ENCODE data around the gene PTGER2. TPM values are rescaled to one million over a fixed set of nuclear protein-coding genes. Genes with fewer than 3 reads are reported as not detected.

Gene PTGER2
- total RNA-seq, 1 donor from 2014 or later, result 1.6 TPM

GRCh38 chr14:52333823-52334657, 19.9 kb downstream of the PTGER2 start:
- Histone ChIP-seq H3K4me3 (ENCODE audit: low read length in 3 of 3) (no peak overlapping the region), H3K9ac (ENCODE audit: low read depth in 1 of 3, low read length in 3 of 3) (no peak overlapping the region), H3K4me1 (ENCODE audit: control insufficient read depth in 3 of 3, insufficient read depth in 3 of 3, low read length in 3 of 3) (no peaks in the 10 kb centered on the region), H3K27me3 (ENCODE audit: control insufficient read depth in 3 of 3, insufficient read depth in 3 of 3, low read length in 3 of 3) (no peaks in the 10 kb centered on the region), H3K27ac (ENCODE audit: low read depth, low read length) (no peak overlapping the region), H3K9me3 (ENCODE audit: control insufficient read depth in 3 of 3, low read length in 3 of 3) (no peaks in the 10 kb centered on the region), H3K36me3 (ENCODE audit: control insufficient read depth in 3 of 3, insufficient read depth in 3 of 3, low read length in 3 of 3) (no peaks in the 10 kb centered on the region)

- Histone ChIP-seq H3K4me3 (ENCODE audit: low read length in 3 of 3) (no peak overlapping the region), H3K9ac (ENCODE audit: low read depth in 1 of 3, low read length in 3 of 3) (no peak overlapping the region), H3K36me3 (ENCODE audit: control insufficient read depth in 3 of 3, insufficient read depth in 3 of 3, low read length in 3 of 3) (no peaks in the 10 kb centered on the region), H3K27me3 (ENCODE audit: control insufficient read depth in 3 of 3, insufficient read depth in 3 of 3, low read length in 3 of 3) (no peaks in the 10 kb centered on the region), H3K9me3 (ENCODE audit: control insufficient read depth in 3 of 3, low read length in 3 of 3) (no peaks in the 10 kb centered on the region), H3K27ac (ENCODE audit: low read depth, low read length) (no peak overlapping the region), H3K4me1 (ENCODE audit: control insufficient read depth in 3 of 3, insufficient read depth in 3 of 3, low read length in 3 of 3) (no peaks in the 10 kb centered on the region)
Measured at GRCh38 chr14:52336241-52336640, 22.1 kb downstream of the PTGER2 start.

- Histone ChIP-seq H3K36me3 (ENCODE audit: control insufficient read depth in 3 of 3, insufficient read depth in 3 of 3, low read length in 3 of 3) (no peaks in the 10 kb centered on the region), H3K9ac (ENCODE audit: low read depth in 1 of 3, low read length in 3 of 3) (no peak overlapping the region), H3K4me1 (ENCODE audit: control insufficient read depth in 3 of 3, insufficient read depth in 3 of 3, low read length in 3 of 3) (no peaks in the 10 kb centered on the region), H3K9me3 (ENCODE audit: control insufficient read depth in 3 of 3, low read length in 3 of 3) (no peaks in the 10 kb centered on the region), H3K27me3 (ENCODE audit: control insufficient read depth in 3 of 3, insufficient read depth in 3 of 3, low read length in 3 of 3) (no peaks in the 10 kb centered on the region), H3K27ac (ENCODE audit: low read depth, low read length) (no peak overlapping the region), H3K4me3 (ENCODE audit: low read length in 3 of 3) (no peak overlapping the region)
Measured at GRCh38 chr14:52338051-52338681, 24.1 kb downstream of the PTGER2 start.

- Histone ChIP-seq H3K9ac (ENCODE audit: low read depth in 1 of 3, low read length in 3 of 3) (no peak overlapping the region), H3K27ac (ENCODE audit: low read depth, low read length) (no peak overlapping the region), H3K4me1 (ENCODE audit: control insufficient read depth in 3 of 3, insufficient read depth in 3 of 3, low read length in 3 of 3) (no peaks in the 10 kb centered on the region), H3K36me3 (ENCODE audit: control insufficient read depth in 3 of 3, insufficient read depth in 3 of 3, low read length in 3 of 3) (no peaks in the 10 kb centered on the region), H3K9me3 (ENCODE audit: control insufficient read depth in 3 of 3, low read length in 3 of 3) (no peaks in the 10 kb centered on the region), H3K27me3 (ENCODE audit: control insufficient read depth in 3 of 3, insufficient read depth in 3 of 3, low read length in 3 of 3) (no peaks in the 10 kb centered on the region), H3K4me3 (ENCODE audit: low read length in 3 of 3) (no peak overlapping the region)
Measured at GRCh38 chr14:52339262-52339661, 25.1 kb downstream of the PTGER2 start.

GRCh38 chr14:52342849-52343596, 28.9 kb downstream of the PTGER2 start:
- Histone ChIP-seq H3K4me1 (ENCODE audit: control insufficient read depth in 3 of 3, insufficient read depth in 3 of 3, low read length in 3 of 3) (no peaks in the 10 kb centered on the region), H3K4me3 (ENCODE audit: low read length in 3 of 3) (no peak overlapping the region), H3K9ac (ENCODE audit: low read depth in 1 of 3, low read length in 3 of 3) (no peak overlapping the region), H3K27ac (ENCODE audit: low read depth, low read length) (no peak overlapping the region), H3K36me3 (ENCODE audit: control insufficient read depth in 3 of 3, insufficient read depth in 3 of 3, low read length in 3 of 3) (no peaks in the 10 kb centered on the region), H3K9me3 (ENCODE audit: control insufficient read depth in 3 of 3, low read length in 3 of 3) (no peaks in the 10 kb centered on the region), H3K27me3 (ENCODE audit: control insufficient read depth in 3 of 3, insufficient read depth in 3 of 3, low read length in 3 of 3) (no peaks in the 10 kb centered on the region)

GRCh38 chr14:52346778-52347177, 32.7 kb downstream of the PTGER2 start:
- Histone ChIP-seq H3K36me3 (ENCODE audit: control insufficient read depth in 3 of 3, insufficient read depth in 3 of 3, low read length in 3 of 3) (no peaks in the 10 kb centered on the region), H3K4me3 (ENCODE audit: low read length in 3 of 3) (no peak overlapping the region), H3K9me3 (ENCODE audit: control insufficient read depth in 3 of 3, low read length in 3 of 3) (no peaks in the 10 kb centered on the region), H3K27ac (ENCODE audit: low read depth, low read length) (no peak overlapping the region), H3K4me1 (ENCODE audit: control insufficient read depth in 3 of 3, insufficient read depth in 3 of 3, low read length in 3 of 3) (peaks cover 0 to 9% (median 8%) of the 10 kb centered on the region in 3 donors), H3K9ac (ENCODE audit: low read depth in 1 of 3, low read length in 3 of 3) (no peak overlapping the region), H3K27me3 (ENCODE audit: control insufficient read depth in 3 of 3, insufficient read depth in 3 of 3, low read length in 3 of 3) (no peaks in the 10 kb centered on the region)

- H3K9me3 ChIP-seq (ENCODE audit: control insufficient read depth in 3 of 3, low read length in 3 of 3), result no peaks in the 10 kb centered on the region
- no peaks in the 10 kb centered on the region for H3K27me3 ChIP-seq (ENCODE audit: control insufficient read depth in 3 of 3, insufficient read depth in 3 of 3, low read length in 3 of 3)
- peaks cover 0 to 13% (median 8%) of the 10 kb centered on the region in 3 donors for H3K4me1 ChIP-seq (ENCODE audit: control insufficient read depth in 3 of 3, insufficient read depth in 3 of 3, low read length in 3 of 3)
- no peak overlapping the region for H3K4me3 ChIP-seq (ENCODE audit: low read length in 3 of 3)
- H3K27ac ChIP-seq (ENCODE audit: low read depth, low read length), result no peak overlapping the region
- no peaks in the 10 kb centered on the region for H3K36me3 ChIP-seq (ENCODE audit: control insufficient read depth in 3 of 3, insufficient read depth in 3 of 3, low read length in 3 of 3)
- H3K9ac ChIP-seq (ENCODE audit: low read depth in 1 of 3, low read length in 3 of 3), result no peak overlapping the region
Measured at GRCh38 chr14:52348279-52348678, 34.2 kb downstream of the PTGER2 start.

- Histone ChIP-seq H3K9me3 (ENCODE audit: control insufficient read depth in 3 of 3, low read length in 3 of 3) (no peaks in the 10 kb centered on the region), H3K36me3 (ENCODE audit: control insufficient read depth in 3 of 3, insufficient read depth in 3 of 3, low read length in 3 of 3) (no peaks in the 10 kb centered on the region), H3K4me3 (ENCODE audit: low read length in 3 of 3) (no peak overlapping the region), H3K4me1 (ENCODE audit: control insufficient read depth in 3 of 3, insufficient read depth in 3 of 3, low read length in 3 of 3) (peaks cover 0 to 13% (median 8%) of the 10 kb centered on the region in 3 donors), H3K27me3 (ENCODE audit: control insufficient read depth in 3 of 3, insufficient read depth in 3 of 3, low read length in 3 of 3) (no peaks in the 10 kb centered on the region), H3K9ac (ENCODE audit: low read depth in 1 of 3, low read length in 3 of 3) (no peak overlapping the region), H3K27ac (ENCODE audit: low read depth, low read length) (no peak overlapping the region)
Measured at GRCh38 chr14:52348776-52349175, 34.7 kb downstream of the PTGER2 start.

GRCh38 chr14:52349731-52350130, 35.6 kb downstream of the PTGER2 start:
- Histone ChIP-seq H3K9me3 (ENCODE audit: control insufficient read depth in 3 of 3, low read length in 3 of 3) (no peaks in the 10 kb centered on the region), H3K36me3 (ENCODE audit: control insufficient read depth in 3 of 3, insufficient read depth in 3 of 3, low read length in 3 of 3) (no peaks in the 10 kb centered on the region), H3K4me3 (ENCODE audit: low read length in 3 of 3) (no peak overlapping the region), H3K27me3 (ENCODE audit: control insufficient read depth in 3 of 3, insufficient read depth in 3 of 3, low read length in 3 of 3) (no peaks in the 10 kb centered on the region), H3K4me1 (ENCODE audit: control insufficient read depth in 3 of 3, insufficient read depth in 3 of 3, low read length in 3 of 3) (peaks cover 0 to 13% (median 8%) of the 10 kb centered on the region in 3 donors), H3K9ac (ENCODE audit: low read depth in 1 of 3, low read length in 3 of 3) (no peak overlapping the region), H3K27ac (ENCODE audit: low read depth, low read length) (no peak overlapping the region)

GRCh38 chr14:52350445-52350844, 36.3 kb downstream of the PTGER2 start:
- Histone ChIP-seq H3K27me3 (ENCODE audit: control insufficient read depth in 3 of 3, insufficient read depth in 3 of 3, low read length in 3 of 3) (no peaks in the 10 kb centered on the region), H3K4me1 (ENCODE audit: control insufficient read depth in 3 of 3, insufficient read depth in 3 of 3, low read length in 3 of 3) (peaks cover 0 to 16% (median 8%) of the 10 kb centered on the region in 3 donors), H3K9me3 (ENCODE audit: control insufficient read depth in 3 of 3, low read length in 3 of 3) (no peaks in the 10 kb centered on the region), H3K36me3 (ENCODE audit: control insufficient read depth in 3 of 3, insufficient read depth in 3 of 3, low read length in 3 of 3) (no peaks in the 10 kb centered on the region), H3K4me3 (ENCODE audit: low read length in 3 of 3) (no peak overlapping the region), H3K9ac (ENCODE audit: low read depth in 1 of 3, low read length in 3 of 3) (no peak overlapping the region), H3K27ac (ENCODE audit: low read depth, low read length) (no peak overlapping the region)
